HEK293T (cell line): Measurements from ENCODE around the gene DLG2.
"Not testable (repeated sequence)": the region's sequence is repeated elsewhere in the genome, so short reads cannot be mapped to it uniquely, and the experiment has no call there.

Experiments used
- CTCF ChIA-PET: fragments of 350-600 bp; formaldehyde crosslinking; extraction: SDS; loops from one replicate; lab custom pipeline; 2021; ENCODE audit warnings: antibody characterized with exemption, inconsistent platforms; lab: Yijun Ruan, JAX
- POLR2A ChIA-PET: fragments of 350-600 bp; formaldehyde crosslinking; extraction: SDS; loops from one replicate; lab custom pipeline; 2020; ENCODE audit warnings: antibody characterized with exemption, inconsistent platforms; lab: Yijun Ruan, JAX
- DNase-seq: peaks from one replicate; pipeline ENCODE4 v3.0.0; 2012; ENCODE audit warnings: mixed read lengths; ENCODE audit errors: extremely low spot score
- ARNT ChIP-seq: fragments of 450-650 bp; IDR thresholded peaks from 2 replicates; pipeline ENCODE4 v1.6.1; 2017; ENCODE audit warnings: mild to moderate bottlenecking
- BHLHE40 ChIP-seq: fragments of 450-650 bp; IDR thresholded peaks from 2 replicates; pipeline ENCODE4 v1.6.1; 2016; ENCODE audit warnings: mild to moderate bottlenecking, moderate library complexity, borderline replicate concordance
- CTBP1 ChIP-seq: fragments of 450-650 bp; IDR thresholded peaks from 2 replicates; pipeline ENCODE4 v1.6.1; 2016; ENCODE audit warnings: borderline replicate concordance
- ELF4 ChIP-seq: fragments of 450-650 bp; IDR thresholded peaks from 2 replicates; pipeline ENCODE4 v1.6.1; 2017; ENCODE audit warnings: antibody characterized with exemption
- FOXA1 ChIP-seq: fragments of 450-650 bp; IDR thresholded peaks from 2 replicates; pipeline ENCODE4 v1.6.1; 2016; ENCODE audit warnings: mild to moderate bottlenecking
- FOXK2 ChIP-seq: fragments of 450-650 bp; IDR thresholded peaks from 2 replicates; pipeline ENCODE4 v1.6.1; 2016; ENCODE audit warnings: mild to moderate bottlenecking
- FOXM1 ChIP-seq: fragments of 450-650 bp; IDR thresholded peaks from 2 replicates; pipeline ENCODE4 v1.6.1; 2017; ENCODE audit warnings: mild to moderate bottlenecking, borderline replicate concordance
- HDGF ChIP-seq: fragments of 450-650 bp; IDR thresholded peaks from 2 replicates; pipeline ENCODE4 v1.6.1; 2017; ENCODE audit warnings: antibody characterized with exemption, borderline replicate concordance
- L3MBTL2 ChIP-seq: fragments of 450-650 bp; conservative IDR thresholded peaks from 2 replicates; pipeline ENCODE4 v1.6.1; 2016; ENCODE audit warnings: mild to moderate bottlenecking
- LEF1 ChIP-seq: fragments of 450-650 bp; IDR thresholded peaks from 2 replicates; pipeline ENCODE4 v1.6.1; 2017; ENCODE audit warnings: mild to moderate bottlenecking, borderline replicate concordance
- NFRKB ChIP-seq: fragments of 450-650 bp; IDR thresholded peaks from 2 replicates; pipeline ENCODE4 v1.6.1; 2016; ENCODE audit warnings: mild to moderate bottlenecking, moderate library complexity
- PKNOX1 ChIP-seq: fragments of 450-650 bp; IDR thresholded peaks from 2 replicates; pipeline ENCODE4 v1.6.1; 2016
- SP1 ChIP-seq: fragments of 450-650 bp; IDR thresholded peaks from 2 replicates; pipeline ENCODE4 v1.6.1; 2017
- SUZ12 ChIP-seq: fragments of 450-650 bp; IDR thresholded peaks from 2 replicates; pipeline ENCODE4 v1.6.1; 2016; ENCODE audit warnings: mild to moderate bottlenecking
- TARDBP ChIP-seq: fragments of 450-650 bp; IDR thresholded peaks from 2 replicates; pipeline ENCODE4 v1.6.1; 2016
- ZNF384 ChIP-seq: fragments of 450-650 bp; IDR thresholded peaks from 2 replicates; pipeline ENCODE4 v1.6.1; 2016

DLG2 gene

DNA sequence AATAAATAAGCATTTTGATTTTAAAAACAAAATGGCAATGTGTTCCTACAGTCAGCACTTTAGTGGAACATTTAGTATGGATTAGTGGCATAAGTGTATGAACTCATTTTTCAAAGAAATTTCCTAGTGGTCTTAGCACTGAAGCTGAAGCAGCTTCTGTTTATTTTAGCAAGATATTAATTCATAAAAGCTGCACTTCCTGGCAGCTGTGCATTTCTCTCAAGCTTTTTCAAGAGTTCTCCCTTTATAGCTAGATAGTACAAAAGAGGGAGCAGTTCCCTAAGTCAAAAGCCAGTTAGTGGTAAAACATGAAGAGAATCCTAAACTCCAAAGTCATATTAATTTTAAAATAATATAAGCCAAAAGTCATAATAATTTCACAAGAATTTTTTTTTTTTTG is 1304.9 kb downstream of the DLG2 start:
- no peak for DNase-seq
- TF ChIP-seq PKNOX1 (no peak), FOXK2 (no peak), SUZ12 (no peak), L3MBTL2 (no peak), FOXA1 (no peak), FOXM1 (no peak)
- ChIA-PET CTCF (no interaction called here), POLR2A (no interaction called here)

- no peak for DNase-seq
- POLR2A ChIA-PET: no interaction called here
- CTCF ChIA-PET: no interaction called here
- TF ChIP-seq SUZ12: no peak
- no peak for TF ChIP-seq FOXM1
- no peak for TF ChIP-seq FOXK2
- no peak for TF ChIP-seq ELF4
- TF ChIP-seq ARNT: no peak
- TF ChIP-seq LEF1: no peak
These were observed 1307.3 kb downstream of the DLG2 start for GRCh38 chr11:84319863-84320262.

- ChIA-PET POLR2A (no interaction called here), CTCF (no interaction called here)
- TF ChIP-seq SUZ12 (no peak), FOXA1 (no peak), FOXK2 (no peak), LEF1 (no peak), ARNT (no peak), ELF4 (no peak), SP1 (no peak), BHLHE40 (no peak), ZNF384 (no peak), PKNOX1 (no peak), TARDBP (no peak), NFRKB (no peak), HDGF (no peak), L3MBTL2 (no peak), FOXM1 (no peak), CTBP1 (no peak)
- no peak for DNase-seq
These were observed 1310.1 kb downstream of the DLG2 start for GRCh38 chr11:84316866-84317555.

GRCh38 chr11:84313830-84314359 is 1313.2 kb downstream of the DLG2 start:
- ChIA-PET CTCF (no interaction called here), POLR2A (no interaction called here)
- TF ChIP-seq ARNT (no peak), FOXM1 (no peak), SP1 (no peak), SUZ12 (no peak), FOXK2 (no peak), ELF4 (no peak), TARDBP (no peak), CTBP1 (no peak), PKNOX1 (no peak), HDGF (no peak), LEF1 (no peak), FOXA1 (no peak), L3MBTL2 (no peak)
- no peak for DNase-seq

DNA sequence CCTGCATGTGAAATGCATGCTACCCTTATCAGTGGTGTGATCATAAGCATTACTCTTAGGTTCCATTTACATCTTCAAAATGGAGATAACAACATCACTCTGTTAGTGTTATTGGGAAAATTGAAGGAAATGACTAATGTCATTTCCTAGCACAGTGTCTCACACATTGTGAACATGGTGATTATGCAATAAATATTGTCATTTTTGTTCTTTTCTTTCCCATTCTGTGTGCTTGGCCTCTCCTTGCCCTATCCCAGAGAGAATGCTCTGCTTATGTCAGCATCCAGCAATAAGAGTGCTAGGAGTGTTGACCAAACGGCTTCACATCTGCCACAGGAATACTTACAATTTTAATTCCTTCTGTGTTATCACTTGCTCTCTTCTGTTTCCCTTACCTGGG is 1316.9 kb downstream of the DLG2 start:
- ChIA-PET CTCF (no interaction called here), POLR2A (no interaction called here)
- no peak for DNase-seq

GRCh38 chr11:84308491-84308890 is 1318.7 kb downstream of the DLG2 start:
- POLR2A ChIA-PET, DNase-seq, CTCF ChIA-PET: not testable (repeated sequence)

More for the DNA sequence above, 1316.9 kb downstream of the DLG2 start:
- TF ChIP-seq FOXM1: no peak

- DNase-seq: no peak
- CTCF ChIA-PET: no interaction called here
- TF ChIP-seq ELF4 (no peak), SP1 (no peak), CTBP1 (no peak), FOXM1 (no peak), SUZ12 (no peak), L3MBTL2 (no peak)
- POLR2A ChIA-PET: no interaction called here
These were observed 1327.1 kb downstream of the DLG2 start for GRCh38 chr11:84300092-84300491.
